HepG2 (cell line): ENCODE data around the gene PJA2. TPM values are rescaled to one million over a fixed set of nuclear protein-coding genes. Genes with fewer than 3 reads are reported as not detected.

Source experiments
- ATAC-seq: fragments of 200-7000 bp; cut with Tn5 transposase; 3 replicates; pipeline ENCODE4 v1.9.1; 2020; ENCODE audit warnings: mild to moderate bottlenecking, moderate library complexity
- BruUV-seq: library from RNA; stranded (reverse); fragments of 400-500 nt; replicated peaks from 2 replicates; lab custom pipeline; 2021; lab: Mats Ljungman, UMichigan
- CTCF ChIA-PET: fragments of 300-600 bp; formaldehyde crosslinking; extraction: SDS; loops from one replicate; lab custom pipeline; 2021; ENCODE audit warnings: low total read pairs, inconsistent platforms, low intra/inter-chr PET ratio; lab: Yijun Ruan, JAX
- POLR2A ChIA-PET: fragments of 350-600 bp; sonication (Branson Sonifier 250); formaldehyde crosslinking; loops from one replicate; lab custom pipeline; 2020; ENCODE audit warnings: antibody characterized with exemption, inconsistent platforms; lab: Yijun Ruan, JAX
- DNase-seq: peaks from one replicate; pipeline ENCODE4 v3.0.0-alpha.2; 2015; ENCODE audit warnings: low spot score
- FAIRE-seq: peaks from 3 replicates; lab custom pipeline; 2011; peaks lifted over from hg19 to GRCh38; lab: Jason Lieb, UNC
- H2AFZ ChIP-seq: one replicate; pipeline ENCODE4 v1.6.1; 2011; ENCODE audit warnings: low read length, inconsistent platforms
- H3K27ac ChIP-seq: fragments of 300-600 bp; 3 replicates; pipeline ENCODE4 v1.8.0; 2011; ENCODE audit warnings: mixed run types, mild to moderate bottlenecking, mixed read lengths, low read length, inconsistent platforms; ENCODE audit not compliant: insufficient read depth; ENCODE audit errors: extremely low read length
- H3K27me3 ChIP-seq, 2 experiments: fragments of 200-600 bp in 1 of 2; 2 replicates in 1 of 2; 3 replicates in 1 of 2; pipeline versions ENCODE4 v1.6.0 to v1.8.0; 2011; ENCODE audit warnings: low read length in 2 of 2, mild to moderate bottlenecking in 2 of 2, moderate library complexity in 2 of 2, inconsistent platforms in 1 of 2; ENCODE audit not compliant: insufficient read depth in 2 of 2, control insufficient read depth in 1 of 2
- H3K36me3 ChIP-seq, 2 experiments: fragments of 200-600 bp in 1 of 2; replicated peaks in 1 of 2; 2 replicates in 1 of 2; 3 replicates in 1 of 2; pipeline versions ENCODE4 v1.5.1 to v1.8.0; 2011; ENCODE audit warnings: low read length in 2 of 2, inconsistent platforms in 1 of 2; ENCODE audit not compliant: insufficient read depth in 2 of 2, control insufficient read depth in 1 of 2
- H3K4me1 ChIP-seq: 2 replicates; pipeline ENCODE4 v1.5.1; 2012; ENCODE audit warnings: low read length, inconsistent platforms; ENCODE audit not compliant: insufficient read depth
- H3K4me2 ChIP-seq: 2 replicates; pipeline ENCODE4 v1.6.0; 2011; ENCODE audit warnings: low read depth, low read length, inconsistent platforms
- H3K4me3 ChIP-seq, 3 experiments: fragments of 200-600 bp in 1 of 3; sonication (generic), shearing (Covaris generic) in 1 of 3; replicated peaks in 1 of 3; 2 replicates each; pipeline ENCODE4 v1.5.1; 2011 to 2016; ENCODE audit warnings: low read length in 3 of 3, inconsistent platforms in 2 of 3, low read depth in 2 of 3, mild to moderate bottlenecking in 2 of 3, control low read depth in 1 of 3, mixed read lengths in 1 of 3; ENCODE audit not compliant: insufficient read depth in 1 of 3
- H3K79me2 ChIP-seq: one replicate; pipeline ENCODE4 v1.6.1; 2011; ENCODE audit warnings: low read length, inconsistent platforms; ENCODE audit not compliant: insufficient read depth
- H3K9ac ChIP-seq: 2 replicates; pipeline ENCODE4 v1.6.0; 2011; ENCODE audit warnings: mild to moderate bottlenecking, low read depth, low read length, inconsistent platforms; ENCODE audit not compliant: insufficient read depth
- H3K9me3 ChIP-seq: 2 replicates; pipeline ENCODE4 v1.5.1; 2012; ENCODE audit warnings: mild to moderate bottlenecking, low read length
- H4K20me1 ChIP-seq: 2 replicates; pipeline ENCODE4 v1.6.0; 2011; ENCODE audit warnings: inconsistent platforms, mild to moderate bottlenecking, low read length, moderate library complexity; ENCODE audit not compliant: insufficient read depth
- KAT8 ChIP-seq: IDR thresholded peaks from 2 replicates; pipeline ENCODE4 v1.6.1; 2016; ENCODE audit warnings: missing genetic modification reagents, missing compliant biosample characterization
- SAFB2 ChIP-seq: sonication (generic); formaldehyde crosslinking; IDR thresholded peaks from 2 replicates; pipeline ENCODE4 v1.5.1; 2020; ENCODE audit warnings: missing genetic modification reagents, low read depth, mild to moderate bottlenecking, borderline replicate concordance
- THAP9 ChIP-seq: sonication (generic); formaldehyde crosslinking; IDR thresholded peaks from 2 replicates; pipeline ENCODE4; 2020; ENCODE audit warnings: missing genetic modification reagents, mild to moderate bottlenecking, borderline replicate concordance
- ZNF136 ChIP-seq: sonication (generic); formaldehyde crosslinking; IDR thresholded peaks from 2 replicates; pipeline ENCODE4 v1.8.1; 2022; ENCODE audit warnings: low read depth, mild to moderate bottlenecking, moderate library complexity, missing genetic modification reagents
- ZNF34 ChIP-seq: sonication (generic); formaldehyde crosslinking; IDR thresholded peaks from 2 replicates; pipeline ENCODE4 v1.4.0; 2020; ENCODE audit warnings: mild to moderate bottlenecking, missing genetic modification reagents, borderline replicate concordance
- ZNF441 ChIP-seq: sonication (generic); formaldehyde crosslinking; IDR thresholded peaks from 2 replicates; pipeline ENCODE4 v1.7.0; 2021; ENCODE audit warnings: missing genetic modification reagents, borderline replicate concordance
- ZNF615 ChIP-seq: sonication (generic); formaldehyde crosslinking; IDR thresholded peaks from 2 replicates; pipeline ENCODE4 v1.5.0; 2020; ENCODE audit warnings: mild to moderate bottlenecking, missing genetic modification reagents, borderline replicate concordance
- ZNF83 ChIP-seq: sonication (generic); formaldehyde crosslinking; IDR thresholded peaks from 2 replicates; pipeline ENCODE4 v1.4.0; 2020; ENCODE audit warnings: missing genetic modification reagents, mild to moderate bottlenecking, borderline replicate concordance
- WGBS: methylation state at CpG from one replicate; pipeline ENCODE4 v1.1.6; 2017; ENCODE audit warnings: low lambda C conversion rate; 5-methylcytosine and 5-hydroxymethylcytosine counted together
- in situ Hi-C: cut with HindIII; loops from 2 replicates; pipeline ENCODE4 v1.10.0; 2017; ENCODE audit warnings: low pct_unique_long_range_greater_than_20kb; ENCODE audit not compliant: extremely low pct_ligation_motif_present
- intact Hi-C: fragments of 100-400 bp; cut with micrococcal nuclease; formaldehyde crosslinking; loops from one replicate; pipeline ENCODE4 v1.10.0; 2022; ENCODE audit not compliant: unreplicated experiment
- polyA plus RNA-seq, 8 experiments: library from polyadenylated mRNA; depleted of rRNA in 3 of 8; stranded (reverse) in 7 of 8; unstranded in 1 of 8; fragments of >200 nt; fragmentation: Illumina TruSeq in 4 of 8; extraction: Trizol in 4 of 8; gene quantifications; 2 replicates each; pipeline versions ENCODE4 v1.2.1 to v1.2.3, GENCODE V29; 2011 to 2016; ENCODE audit warnings: low read depth in 4 of 8, missing spikeins in 1 of 8, mixed read lengths in 1 of 8; ENCODE audit not compliant: insufficient read depth in 1 of 8
- total RNA-seq, 5 experiments: library from RNA; depleted of rRNA; stranded (reverse); fragments of >200 nt; fragmentation: Illumina TruSeq; extraction: Trizol; gene quantifications; 2 replicates each; pipeline ENCODE4 v1.2.3, GENCODE V29; 2016; ENCODE audit warnings: low read depth in 1 of 5
- TF ChIP-seq, protein P1 (sequence below): sonication (generic); formaldehyde crosslinking; IDR thresholded peaks from 2 replicates; pipeline ENCODE4 v1.5.0; 2020; ENCODE audit warnings: mild to moderate bottlenecking, missing genetic modification reagents, moderate library complexity
- TF ChIP-seq, protein P2 (sequence below): sonication (generic); formaldehyde crosslinking; IDR thresholded peaks from 2 replicates; pipeline ENCODE4 v1.4.0; 2020; ENCODE audit warnings: missing genetic modification reagents

The PJA2 gene
- total and polyA plus RNA-seq, 2 of the 13 experiments (the other 11 are each of a cell fraction or from before 2014, with no cell fraction given), result 39.4 to 41.4 TPM

- H3K9ac ChIP-seq, result no peak overlapping the region
- H3K4me2 ChIP-seq, result no peak overlapping the region
- no peaks in the 10 kb centered on the region for H3K36me3 ChIP-seq
- no peaks in the 10 kb centered on the region for H3K4me1 ChIP-seq
- no peak for DNase-seq
- intact Hi-C loops (no loop called here), in situ Hi-C loops (no loop called here)
- no peak for ATAC-seq
- TF ChIP-seq KAT8 (CRISPR knock-in tag) (no peak), ZNF136 (CRISPR knock-in tag) (no peak), SAFB2 (no peak), ZNF441 (CRISPR knock-in tag) (no peak), ZNF34 (CRISPR knock-in tag) (no peak)
- TF ChIP-seq, protein P1, sequence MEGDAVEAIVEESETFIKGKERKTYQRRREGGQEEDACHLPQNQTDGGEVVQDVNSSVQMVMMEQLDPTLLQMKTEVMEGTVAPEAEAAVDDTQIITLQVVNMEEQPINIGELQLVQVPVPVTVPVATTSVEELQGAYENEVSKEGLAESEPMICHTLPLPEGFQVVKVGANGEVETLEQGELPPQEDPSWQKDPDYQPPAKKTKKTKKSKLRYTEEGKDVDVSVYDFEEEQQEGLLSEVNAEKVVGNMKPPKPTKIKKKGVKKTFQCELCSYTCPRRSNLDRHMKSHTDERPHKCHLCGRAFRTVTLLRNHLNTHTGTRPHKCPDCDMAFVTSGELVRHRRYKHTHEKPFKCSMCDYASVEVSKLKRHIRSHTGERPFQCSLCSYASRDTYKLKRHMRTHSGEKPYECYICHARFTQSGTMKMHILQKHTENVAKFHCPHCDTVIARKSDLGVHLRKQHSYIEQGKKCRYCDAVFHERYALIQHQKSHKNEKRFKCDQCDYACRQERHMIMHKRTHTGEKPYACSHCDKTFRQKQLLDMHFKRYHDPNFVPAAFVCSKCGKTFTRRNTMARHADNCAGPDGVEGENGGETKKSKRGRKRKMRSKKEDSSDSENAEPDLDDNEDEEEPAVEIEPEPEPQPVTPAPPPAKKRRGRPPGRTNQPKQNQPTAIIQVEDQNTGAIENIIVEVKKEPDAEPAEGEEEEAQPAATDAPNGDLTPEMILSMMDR (CRISPR knock-in tag), result no peak
- no peak overlapping the region for H3K27ac ChIP-seq
- ChIA-PET POLR2A (no interaction called here), CTCF (no interaction called here)
- FAIRE-seq, result no peak
- no peaks in the 10 kb centered on the region for H4K20me1 ChIP-seq
- WGBS, result 38% methylated on average over 6 of the region's 9 CpGs
- no peaks in the 10 kb centered on the region for H3K79me2 ChIP-seq
- no peaks in the 10 kb centered on the region for H3K9me3 ChIP-seq
- H2AFZ ChIP-seq, result no peak overlapping the region
- no TSS peak for BruUV-seq
- H3K27me3 ChIP-seq, result 0 out of 5 replicates have a peak, but pooled peaks cover 0 to 2% of the 10 kb centered on the region in 2 experiments
- no peak overlapping the region for H3K4me3 ChIP-seq
These were observed 111.9 kb downstream of the PJA2 start for GRCh38 chr5:109297900-109298299.

- Histone ChIP-seq H3K9ac (no peak overlapping the region), H2AFZ (no peak overlapping the region), H3K27me3 (no peaks in the 10 kb centered on the region), H4K20me1 (no peaks in the 10 kb centered on the region), H3K4me3 (no peak overlapping the region), H3K4me2 (no peak overlapping the region), H3K36me3 (no peaks in the 10 kb centered on the region), H3K4me1 (peaks cover 11% of the 10 kb centered on the region), H3K9me3 (no peaks in the 10 kb centered on the region; the same call in none of the 2 replicates), H3K79me2 (no peaks in the 10 kb centered on the region), H3K27ac (no peak overlapping the region)
- CTCF ChIA-PET, result no interaction called here
- no TSS peak for BruUV-seq
- ATAC-seq, result peak; percentile 99
- 8% methylated on average over 2 of the region's 6 CpGs for WGBS
- no peak for FAIRE-seq
- in situ Hi-C loops (no loop called here), intact Hi-C loops (loop anchor here (5.0 kb wide), 1 partner anchor 176 kb away; no protein-coding TSS in a partner anchor)
- DNase-seq, result no peak
- POLR2A ChIA-PET, result no interaction called here
- TF ChIP-seq ZNF615 (CRISPR knock-in tag), result no peak
- TF ChIP-seq, protein P2, sequence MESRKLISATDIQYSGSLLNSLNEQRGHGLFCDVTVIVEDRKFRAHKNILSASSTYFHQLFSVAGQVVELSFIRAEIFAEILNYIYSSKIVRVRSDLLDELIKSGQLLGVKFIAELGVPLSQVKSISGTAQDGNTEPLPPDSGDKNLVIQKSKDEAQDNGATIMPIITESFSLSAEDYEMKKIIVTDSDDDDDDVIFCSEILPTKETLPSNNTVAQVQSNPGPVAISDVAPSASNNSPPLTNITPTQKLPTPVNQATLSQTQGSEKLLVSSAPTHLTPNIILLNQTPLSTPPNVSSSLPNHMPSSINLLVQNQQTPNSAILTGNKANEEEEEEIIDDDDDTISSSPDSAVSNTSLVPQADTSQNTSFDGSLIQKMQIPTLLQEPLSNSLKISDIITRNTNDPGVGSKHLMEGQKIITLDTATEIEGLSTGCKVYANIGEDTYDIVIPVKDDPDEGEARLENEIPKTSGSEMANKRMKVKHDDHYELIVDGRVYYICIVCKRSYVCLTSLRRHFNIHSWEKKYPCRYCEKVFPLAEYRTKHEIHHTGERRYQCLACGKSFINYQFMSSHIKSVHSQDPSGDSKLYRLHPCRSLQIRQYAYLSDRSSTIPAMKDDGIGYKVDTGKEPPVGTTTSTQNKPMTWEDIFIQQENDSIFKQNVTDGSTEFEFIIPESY (CRISPR knock-in tag), result peak; percentile 64; the same call in 1 of the 2 replicates
- peak; percentile 84 for TF ChIP-seq THAP9 (CRISPR knock-in tag)
- TF ChIP-seq ZNF83 (CRISPR knock-in tag), result no peak
These were observed 118.7 kb downstream of the PJA2 start for GRCh38 chr5:109291090-109291489.
